NCI-H2029 (cell line): ENCODE results near the gene SLC9A1.

Source experiments
- DNase-seq: peaks from one replicate; lab custom pipeline; 2025; lab: John Stamatoyannopoulos, UW

SLC9A1 gene

DNA sequence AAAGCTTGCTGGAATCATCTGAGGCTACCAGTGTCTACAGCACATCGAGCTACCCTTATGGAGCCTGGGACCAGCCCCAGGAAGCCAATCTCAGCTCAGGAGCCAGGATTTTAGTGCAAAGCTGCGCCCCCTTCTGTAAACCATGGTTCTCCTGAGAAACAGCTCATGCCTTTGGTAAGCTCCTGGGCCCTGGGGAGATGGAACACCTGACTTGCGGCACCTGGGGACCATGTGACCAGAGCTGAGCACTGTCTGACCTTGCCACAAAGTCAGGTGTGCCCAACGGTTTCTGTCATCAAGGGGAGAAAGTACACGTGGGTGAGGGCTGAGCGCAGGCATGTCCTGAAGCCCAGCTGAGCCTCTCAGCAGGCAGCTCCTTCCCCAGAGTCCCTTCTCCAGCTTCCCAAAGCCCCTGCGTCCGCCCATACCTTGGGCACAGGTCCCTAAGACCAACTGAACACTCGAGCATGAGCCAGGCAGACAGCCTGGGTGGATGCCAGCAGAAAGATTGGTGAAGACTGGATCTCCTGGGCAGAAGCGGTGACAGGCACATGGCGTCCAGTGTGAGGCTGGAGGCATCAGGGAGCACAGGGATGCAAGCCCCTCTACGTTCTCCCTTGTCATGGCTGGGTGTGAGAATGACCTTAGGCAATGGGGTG, 84.4 kb downstream of the SLC9A1 start:
- no peak for DNase-seq

DNA sequence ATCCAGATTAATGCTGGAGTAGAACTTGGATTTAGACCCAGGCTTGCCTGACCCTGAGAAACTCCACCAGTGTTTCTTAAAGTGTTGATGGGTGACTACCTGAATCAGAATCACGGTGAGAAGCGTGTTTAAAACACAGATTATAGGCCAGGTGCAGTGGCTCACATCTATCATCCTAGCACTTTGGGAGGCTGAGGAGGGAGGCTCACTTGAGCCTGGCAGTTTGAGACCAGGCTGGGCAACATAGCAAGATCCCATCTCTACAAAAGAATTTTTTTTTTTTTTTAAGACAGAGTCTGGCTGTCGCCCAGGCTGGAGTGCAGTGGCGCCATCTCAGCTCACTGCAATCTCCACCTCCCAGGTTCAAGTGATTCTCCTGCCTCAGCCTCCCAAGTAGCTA, 86.0 kb downstream of the SLC9A1 start:
- no peak for DNase-seq

DNA sequence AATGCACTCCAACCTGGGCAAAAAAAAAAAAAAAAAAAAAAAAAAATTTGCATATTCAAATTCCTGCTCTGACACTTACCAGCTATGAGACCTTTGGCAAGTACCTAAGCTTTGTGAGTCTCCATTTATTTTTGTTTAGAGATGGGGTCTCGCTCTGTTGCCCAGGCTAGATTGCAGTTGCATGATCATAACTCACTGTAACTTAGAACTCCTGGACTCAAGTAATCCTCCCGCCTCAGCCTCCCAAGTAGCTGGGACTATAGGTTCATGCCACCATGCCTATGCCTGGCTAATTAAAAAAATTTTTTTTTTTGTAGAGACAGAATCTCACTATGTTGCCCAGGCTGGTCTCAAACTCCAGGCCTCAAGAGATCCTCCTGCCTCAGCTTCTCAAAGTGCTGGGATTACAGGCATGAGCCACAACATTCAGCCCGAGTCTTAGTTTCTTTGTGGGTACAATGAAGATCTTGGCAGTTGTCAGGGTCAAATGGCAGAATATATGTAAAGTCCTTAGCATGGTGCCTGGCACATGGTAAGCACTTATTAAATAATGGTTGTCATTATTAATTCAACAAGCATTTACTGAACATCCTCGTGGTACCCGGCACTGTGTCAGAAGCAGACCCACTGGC, 88.8 kb downstream of the SLC9A1 start:
- DNase-seq: no peak

DNA sequence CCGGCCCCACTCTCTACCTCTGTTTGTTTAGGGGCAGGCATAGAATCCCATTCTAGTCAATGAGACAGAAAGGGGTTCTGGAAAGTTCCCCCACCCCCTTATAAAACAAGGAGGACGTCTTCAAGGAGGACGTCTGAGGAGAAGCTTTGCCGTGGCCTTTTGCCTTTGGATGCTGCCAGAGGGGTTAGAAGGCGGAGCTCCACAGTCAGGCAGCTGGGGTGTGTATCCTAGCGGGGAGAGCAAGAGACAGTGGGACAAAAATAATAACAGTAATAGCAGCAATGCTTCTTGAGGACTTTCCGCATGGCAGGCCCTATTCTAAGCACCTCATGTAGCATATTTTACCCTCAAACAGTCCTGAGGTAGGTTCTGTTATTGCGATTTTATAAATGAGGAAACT, 94.0 kb downstream of the SLC9A1 start:
- DNase-seq: no peak

DNA sequence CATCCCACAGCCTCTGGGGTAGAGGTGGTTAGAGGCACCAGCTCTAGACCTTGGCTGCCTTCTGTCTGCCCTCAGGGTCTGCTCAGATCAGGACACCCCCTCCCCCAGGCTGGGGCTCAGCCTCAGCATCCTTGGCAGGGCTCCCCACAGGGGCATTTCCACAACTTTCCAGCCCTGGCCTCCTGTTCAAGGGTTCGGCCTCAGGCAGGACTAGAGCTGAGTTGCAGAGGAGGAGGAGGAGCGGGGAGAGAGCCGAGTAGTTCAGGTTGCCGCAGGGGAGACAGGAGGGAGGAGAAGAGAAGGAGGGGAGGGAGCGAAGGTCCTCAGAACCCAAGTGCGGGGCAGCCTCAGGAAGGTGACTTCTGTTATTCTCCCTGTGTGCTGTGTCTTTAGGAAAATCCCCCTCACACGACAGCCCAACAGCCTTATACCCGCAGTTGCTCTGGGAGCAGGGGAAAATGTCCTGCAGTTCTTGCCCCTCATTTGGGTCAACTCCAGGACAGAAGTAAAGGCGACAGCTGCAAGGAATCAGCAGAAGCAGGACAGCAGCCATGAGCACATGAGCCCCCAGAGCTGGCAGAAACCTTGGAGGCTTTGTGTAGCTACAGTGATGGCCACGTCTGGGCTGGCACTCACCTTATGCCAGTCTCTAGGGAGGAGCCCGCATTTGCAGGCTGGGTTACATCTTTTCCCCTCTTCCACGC, 95.8 kb downstream of the SLC9A1 start:
- DNase-seq: no peak

DNA sequence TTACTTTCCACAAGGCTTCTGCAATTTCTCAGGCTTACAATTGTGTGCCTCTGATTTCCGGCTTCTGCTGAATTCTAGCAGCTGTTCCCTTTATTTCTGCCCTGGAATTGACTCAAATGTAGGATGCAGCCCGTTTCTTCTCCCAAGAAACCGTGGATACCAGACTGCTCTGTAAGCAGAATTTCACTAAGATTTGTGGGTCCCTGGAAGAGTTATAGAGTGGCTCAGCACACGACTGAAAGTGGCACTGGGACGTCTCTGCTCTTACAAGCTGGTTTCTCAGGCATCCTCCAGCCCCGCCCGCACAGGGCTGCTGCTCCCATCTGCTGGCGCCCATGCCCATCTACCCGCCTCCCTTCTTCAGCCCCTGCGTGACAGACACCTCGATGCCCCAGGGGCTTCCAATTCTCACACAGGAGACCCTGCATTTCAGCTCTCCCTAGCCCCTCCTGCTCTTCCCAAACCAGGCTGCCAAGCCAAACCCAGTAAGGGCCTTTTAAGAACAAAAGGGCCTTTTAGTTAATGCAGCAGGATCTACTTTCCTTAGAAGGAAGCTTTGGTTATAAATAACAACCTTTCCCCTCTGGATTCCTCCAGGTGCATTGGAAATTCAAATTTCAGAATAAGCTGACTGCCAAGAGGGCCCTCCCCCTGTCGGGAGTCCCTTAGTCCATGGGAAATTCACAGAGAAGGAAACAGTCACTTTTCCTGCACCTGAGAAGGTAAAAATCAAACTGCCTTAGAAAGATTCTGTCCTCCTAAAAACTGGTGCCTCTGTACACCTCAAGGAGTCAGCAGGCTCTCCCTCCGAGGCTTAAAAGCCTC, 96.9 kb downstream of the SLC9A1 start:
- DNase-seq: no peak

DNA sequence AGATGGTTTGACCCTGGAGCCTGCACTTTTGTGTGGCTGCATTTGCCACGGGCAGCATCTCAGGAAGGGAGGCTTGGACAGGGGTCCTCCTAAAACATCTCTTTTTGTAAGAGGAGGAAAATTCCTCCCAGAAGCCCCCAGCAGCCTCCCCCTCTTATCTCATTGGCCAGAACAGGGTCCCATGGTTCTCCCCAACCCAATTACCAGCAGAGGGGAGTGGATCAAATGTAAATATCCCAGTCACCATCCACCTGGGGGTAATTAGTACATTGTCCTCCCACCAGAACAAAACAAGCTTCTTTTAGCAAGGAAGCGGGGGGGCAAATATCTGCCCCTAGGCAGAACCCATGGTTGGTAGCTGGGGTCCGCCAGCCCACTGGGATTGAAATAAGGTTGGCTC, 97.5 kb downstream of the SLC9A1 start:
- no peak for DNase-seq

DNA sequence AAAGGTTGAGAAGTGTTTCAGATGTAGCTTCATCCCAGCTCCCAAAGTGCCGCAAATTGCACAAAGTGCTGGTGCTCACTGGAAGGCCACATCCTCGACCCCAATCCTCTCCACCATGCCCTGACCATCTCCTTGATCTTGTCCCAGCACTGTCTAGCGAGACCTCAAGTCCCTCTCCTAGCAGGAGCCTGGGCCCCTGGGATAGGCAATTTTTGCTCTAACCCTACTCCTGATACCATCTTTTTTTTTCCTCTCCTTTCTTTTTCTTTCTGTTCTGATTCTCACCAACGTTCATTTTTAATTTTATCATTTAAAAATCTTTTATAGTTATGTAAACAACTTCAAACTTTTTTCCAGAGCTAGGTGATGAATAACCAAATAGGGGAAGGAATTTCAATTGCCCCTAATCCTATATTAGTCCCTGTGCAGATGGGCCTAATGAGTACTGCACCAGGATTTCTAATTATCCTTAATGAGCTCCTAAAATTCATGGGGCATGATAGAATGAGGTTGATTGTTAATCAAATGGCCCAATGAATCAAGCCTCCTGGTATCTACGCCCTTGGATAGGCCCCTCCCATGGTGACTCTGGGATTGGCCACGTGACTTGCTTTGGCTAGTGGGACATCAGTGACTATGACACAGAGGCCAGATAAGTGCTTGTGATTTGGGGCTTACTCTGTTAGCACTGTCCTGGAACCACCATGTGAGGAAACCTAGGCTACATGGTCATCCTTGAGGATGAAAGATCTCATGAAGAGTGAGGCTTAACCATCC, 100.8 kb downstream of the SLC9A1 start:
- DNase-seq: no peak

DNA sequence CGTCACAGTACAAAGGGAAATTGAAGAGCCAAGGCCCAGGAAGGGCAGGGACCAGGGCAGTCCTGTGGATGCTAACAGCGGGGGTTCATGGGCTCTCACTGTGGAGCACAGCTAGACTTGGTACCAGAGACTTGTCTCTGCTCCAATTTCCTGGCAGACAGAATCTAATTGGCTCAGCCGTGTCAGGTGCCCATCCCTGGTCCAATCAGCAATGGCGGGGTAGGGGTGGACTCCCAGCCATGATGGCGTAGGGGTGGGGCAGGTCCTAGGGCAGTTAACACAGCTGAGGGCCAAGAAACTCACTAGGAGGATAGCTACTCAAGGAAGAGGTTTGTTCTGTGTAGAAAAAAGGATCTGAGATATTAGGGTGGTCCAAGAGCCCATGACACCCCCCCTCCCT, 102.4 kb downstream of the SLC9A1 start:
- DNase-seq: no peak

DNA sequence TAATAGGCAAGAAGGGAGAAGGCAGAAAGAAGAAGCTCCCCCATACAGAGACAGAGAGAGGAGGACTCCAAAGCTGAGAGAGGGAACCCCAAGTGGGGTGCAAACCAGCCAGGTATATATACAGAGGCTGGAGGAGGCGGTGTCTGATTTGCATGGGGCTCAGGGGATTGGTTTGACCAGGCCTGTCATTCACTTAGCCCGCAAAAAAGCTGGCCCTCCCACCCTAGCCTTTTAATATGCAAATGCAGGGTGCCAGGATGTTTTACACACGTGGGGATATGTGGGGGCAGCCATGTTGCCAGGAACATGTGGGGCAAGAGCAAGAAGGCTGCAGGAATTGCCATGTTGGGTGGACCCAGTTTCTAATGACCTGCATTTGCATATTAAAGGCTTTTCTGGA, 105.3 kb downstream of the SLC9A1 start:
- DNase-seq: no peak

DNA sequence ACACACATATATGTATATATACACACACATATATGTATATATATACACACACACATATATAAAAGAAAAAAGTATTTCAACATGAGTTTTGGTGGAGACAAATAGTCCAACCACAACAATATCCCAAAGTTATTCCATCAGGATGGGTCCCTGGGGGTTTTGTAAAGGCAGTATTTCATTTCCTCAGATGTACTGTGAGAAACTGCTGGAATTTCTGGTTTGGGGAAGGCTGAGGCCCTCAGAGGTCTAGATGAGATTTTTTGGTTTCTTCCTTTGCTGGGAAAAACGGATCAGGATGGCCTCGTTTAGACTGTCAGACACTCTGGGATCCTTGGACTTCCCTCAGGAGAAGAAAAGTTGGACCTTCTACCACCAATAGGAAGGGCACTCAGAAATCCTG, 105.8 kb downstream of the SLC9A1 start:
- no peak for DNase-seq
